HG03378 (cell line): ENCODE measurements around the gene PCSK9.

Experiments
- ATAC-seq: cut with Tn5 transposase; IDR thresholded peaks from one replicate; pipeline ENCODE4 v1.9.1; 2021; ENCODE audit warnings: mild to moderate bottlenecking, moderate library complexity; ENCODE audit not compliant: unreplicated experiment

PCSK9 gene

GRCh38 chr1:55043011-55043410 lies 3.7 kb downstream of the PCSK9 start:
- ATAC-seq: no peak

- ATAC-seq: no peak
Observed at GRCh38 chr1:55043726-55044125, 4.4 kb downstream of the PCSK9 start.

GRCh38 chr1:55044617-55045397 lies 5.5 kb downstream of the PCSK9 start:
- no peak for ATAC-seq

- ATAC-seq: no peak
Observed at GRCh38 chr1:55045430-55045829, 6.1 kb downstream of the PCSK9 start.

- no peak for ATAC-seq
Observed at GRCh38 chr1:55046871-55047270, 7.5 kb downstream of the PCSK9 start.

- no peak for ATAC-seq
Observed at GRCh38 chr1:55047611-55048010, 8.3 kb downstream of the PCSK9 start.

- no peak for ATAC-seq
Observed at GRCh38 chr1:55048453-55049270, 9.3 kb downstream of the PCSK9 start.

GRCh38 chr1:55049271-55049913 lies 10.0 kb downstream of the PCSK9 start:
- ATAC-seq: no peak

- ATAC-seq: no peak
Observed at GRCh38 chr1:55049914-55050278, 10.5 kb downstream of the PCSK9 start.

GRCh38 chr1:55050283-55050682 lies 10.9 kb downstream of the PCSK9 start:
- no peak for ATAC-seq

GRCh38 chr1:55051169-55051568 lies 11.8 kb downstream of the PCSK9 start:
- ATAC-seq: no peak

- ATAC-seq: no peak
Observed at GRCh38 chr1:55051621-55052020, 12.3 kb downstream of the PCSK9 start.

GRCh38 chr1:55052221-55053142 lies 13.1 kb downstream of the PCSK9 start:
- no peak for ATAC-seq

GRCh38 chr1:55053265-55053954 lies 14.1 kb downstream of the PCSK9 start:
- ATAC-seq: no peak

- ATAC-seq: no peak
Observed at GRCh38 chr1:55054396-55054795, 15.0 kb downstream of the PCSK9 start.

- no peak for ATAC-seq
Observed at GRCh38 chr1:55055084-55055882, 15.9 kb downstream of the PCSK9 start.

GRCh38 chr1:55055951-55056631 lies 16.7 kb downstream of the PCSK9 start:
- no peak for ATAC-seq

- no peak for ATAC-seq
Observed at GRCh38 chr1:55056632-55056992, 17.3 kb downstream of the PCSK9 start.
